Osteocyte (in vitro differentiated cells): Measurements from ENCODE around the gene LYST. TPM values are rescaled to one million over a fixed set of nuclear protein-coding genes. Genes with fewer than 3 reads are reported as not detected.
"Not testable (repeated sequence)": the region's sequence is repeated elsewhere in the genome, so short reads cannot be mapped to it uniquely, and the experiment has no call there.

Experiments
- DNase-seq: peaks from one replicate; pipeline ENCODE4 v3.0.0; 2021; ENCODE audit warnings: mixed read lengths; ENCODE audit not compliant: unreplicated experiment; ENCODE audit errors: extremely low spot score
- H3K27ac Mint-ChIP-seq: one replicate; pipeline ENCODE4 v1.8.0; 2021; ENCODE audit warnings: mild to moderate bottlenecking, mixed read lengths; ENCODE audit not compliant: unreplicated experiment
- H3K27me3 Mint-ChIP-seq: one replicate; pipeline ENCODE4 v1.8.0; 2021; ENCODE audit warnings: mixed read lengths; ENCODE audit not compliant: unreplicated experiment
- H3K36me3 Mint-ChIP-seq: one replicate; pipeline ENCODE4 v1.8.0; 2021; ENCODE audit warnings: mixed read lengths; ENCODE audit not compliant: unreplicated experiment
- H3K4me1 Mint-ChIP-seq: one replicate; pipeline ENCODE4 v1.8.0; 2021; ENCODE audit warnings: mixed read lengths; ENCODE audit not compliant: unreplicated experiment
- H3K4me3 Mint-ChIP-seq: one replicate; pipeline ENCODE4 v1.8.0; 2021; ENCODE audit warnings: mild to moderate bottlenecking, moderate library complexity, mixed read lengths; ENCODE audit not compliant: unreplicated experiment
- H3K9me3 Mint-ChIP-seq: one replicate; pipeline ENCODE4 v1.8.0; 2021; ENCODE audit warnings: mixed read lengths; ENCODE audit not compliant: unreplicated experiment
- total RNA-seq: library from RNA; stranded (reverse); gene quantifications from 2 replicates; pipeline ENCODE4 v1.2.1, GENCODE V29; 2021
- TF ChIP-seq, protein P1 (sequence below): fragments of 200-600 bp; sonication (generic); IDR thresholded peaks from 2 replicates; pipeline ENCODE4 v1.5.0; 2021; ENCODE audit warnings: antibody characterized with exemption, mild to moderate bottlenecking, moderate library complexity

LYST gene
- total RNA-seq, 1 donor from 2014 or later: 21.7 TPM

- peaks cover 29% of the 10 kb centered on the region for H3K36me3 Mint-ChIP-seq
- no peak overlapping the region for H3K27ac Mint-ChIP-seq
- no peaks in the 10 kb centered on the region for H3K27me3 Mint-ChIP-seq
- no peaks in the 10 kb centered on the region for H3K4me1 Mint-ChIP-seq
- no peak for DNase-seq
- TF ChIP-seq, protein P1, sequence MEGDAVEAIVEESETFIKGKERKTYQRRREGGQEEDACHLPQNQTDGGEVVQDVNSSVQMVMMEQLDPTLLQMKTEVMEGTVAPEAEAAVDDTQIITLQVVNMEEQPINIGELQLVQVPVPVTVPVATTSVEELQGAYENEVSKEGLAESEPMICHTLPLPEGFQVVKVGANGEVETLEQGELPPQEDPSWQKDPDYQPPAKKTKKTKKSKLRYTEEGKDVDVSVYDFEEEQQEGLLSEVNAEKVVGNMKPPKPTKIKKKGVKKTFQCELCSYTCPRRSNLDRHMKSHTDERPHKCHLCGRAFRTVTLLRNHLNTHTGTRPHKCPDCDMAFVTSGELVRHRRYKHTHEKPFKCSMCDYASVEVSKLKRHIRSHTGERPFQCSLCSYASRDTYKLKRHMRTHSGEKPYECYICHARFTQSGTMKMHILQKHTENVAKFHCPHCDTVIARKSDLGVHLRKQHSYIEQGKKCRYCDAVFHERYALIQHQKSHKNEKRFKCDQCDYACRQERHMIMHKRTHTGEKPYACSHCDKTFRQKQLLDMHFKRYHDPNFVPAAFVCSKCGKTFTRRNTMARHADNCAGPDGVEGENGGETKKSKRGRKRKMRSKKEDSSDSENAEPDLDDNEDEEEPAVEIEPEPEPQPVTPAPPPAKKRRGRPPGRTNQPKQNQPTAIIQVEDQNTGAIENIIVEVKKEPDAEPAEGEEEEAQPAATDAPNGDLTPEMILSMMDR: no peak
- no peak overlapping the region for H3K4me3 Mint-ChIP-seq
- H3K9me3 Mint-ChIP-seq: no peaks in the 10 kb centered on the region
Observed at GRCh38 chr1:235757587-235758096, 109.1 kb downstream of the LYST start.

DNA sequence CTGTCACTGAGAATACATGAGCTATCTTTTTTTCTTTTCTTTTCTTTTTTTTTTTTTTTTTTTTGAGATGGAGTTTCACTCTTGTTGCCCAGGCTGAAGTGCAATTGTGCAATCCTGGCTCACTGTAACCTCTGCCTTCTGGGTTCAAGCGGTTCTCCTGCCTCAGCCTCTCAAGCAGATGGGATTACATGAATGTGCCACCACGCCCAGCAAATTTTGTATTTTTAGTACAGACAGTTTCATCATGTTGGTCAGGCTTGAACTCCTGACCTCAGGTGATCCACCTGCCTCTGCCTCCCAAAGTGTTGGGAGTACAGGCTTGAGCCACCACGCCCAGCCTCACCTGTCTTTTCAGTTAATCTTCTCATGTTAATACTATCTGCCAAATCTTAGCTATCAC is 112.5 kb downstream of the LYST start:
- H3K27ac Mint-ChIP-seq, H3K27me3 Mint-ChIP-seq, DNase-seq, H3K9me3 Mint-ChIP-seq, H3K4me1 Mint-ChIP-seq, H3K4me3 Mint-ChIP-seq: not testable (repeated sequence)
- peaks cover 27% of the 10 kb centered on the region for H3K36me3 Mint-ChIP-seq

DNA sequence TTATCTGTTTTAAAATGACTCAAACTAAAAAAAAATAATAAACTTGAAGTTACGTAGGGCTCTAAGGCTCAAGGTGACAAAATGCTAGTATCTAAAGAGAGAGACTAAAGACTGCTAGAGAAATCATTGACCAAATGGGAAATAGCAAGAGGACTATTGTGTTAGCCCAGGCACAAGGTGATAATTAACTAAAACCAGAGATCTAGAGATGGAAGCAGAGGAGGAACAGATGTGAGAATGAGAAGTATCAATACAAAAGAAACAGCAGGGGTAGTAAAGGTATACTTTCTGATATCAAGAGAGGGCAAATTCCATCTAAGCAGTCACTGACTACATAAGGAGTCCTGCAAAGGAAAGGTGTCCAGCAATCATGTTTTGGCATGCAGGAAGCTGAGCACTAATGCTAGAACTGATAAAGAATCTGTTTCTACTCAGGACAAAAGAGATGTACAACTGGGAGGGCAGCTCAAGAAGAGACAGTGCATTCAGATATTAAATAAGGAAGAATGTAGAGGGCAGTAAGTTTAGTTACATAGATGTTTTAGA is 116.9 kb downstream of the LYST start:
- Mint-ChIP-seq H3K27ac (no peak overlapping the region), H3K4me1 (peaks cover 5% of the 10 kb centered on the region), H3K36me3 (peaks cover 41% of the 10 kb centered on the region), H3K27me3 (no peaks in the 10 kb centered on the region), H3K4me3 (no peak overlapping the region), H3K9me3 (no peaks in the 10 kb centered on the region)
- DNase-seq: no peak
- TF ChIP-seq, protein P1: no peak

DNA sequence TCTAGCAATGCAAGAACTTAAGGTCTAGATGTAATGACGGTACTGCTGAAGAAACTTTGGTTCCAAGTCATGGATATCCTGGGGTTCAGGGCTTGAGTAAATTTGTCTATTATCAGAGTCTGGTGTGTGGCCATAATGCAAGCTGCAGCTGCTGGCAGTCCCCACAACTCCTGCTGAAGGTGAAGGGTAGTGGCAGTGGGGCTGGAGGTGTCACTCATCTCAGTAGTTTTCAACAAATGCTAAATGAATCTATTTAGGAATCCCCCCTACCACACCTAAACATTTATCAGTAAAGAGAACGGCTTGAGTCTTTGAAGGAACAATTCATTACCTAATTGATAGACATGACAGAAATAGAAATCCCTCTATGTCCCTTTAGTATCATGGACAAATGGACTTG is 118.0 kb downstream of the LYST start:
- Mint-ChIP-seq H3K36me3 (peaks cover 40% of the 10 kb centered on the region), H3K4me1 (peaks cover 5% of the 10 kb centered on the region), H3K27me3 (no peaks in the 10 kb centered on the region), H3K27ac (no peak overlapping the region), H3K9me3 (no peaks in the 10 kb centered on the region), H3K4me3 (no peak overlapping the region)
- no peak for DNase-seq
- TF ChIP-seq, protein P1: no peak

DNA sequence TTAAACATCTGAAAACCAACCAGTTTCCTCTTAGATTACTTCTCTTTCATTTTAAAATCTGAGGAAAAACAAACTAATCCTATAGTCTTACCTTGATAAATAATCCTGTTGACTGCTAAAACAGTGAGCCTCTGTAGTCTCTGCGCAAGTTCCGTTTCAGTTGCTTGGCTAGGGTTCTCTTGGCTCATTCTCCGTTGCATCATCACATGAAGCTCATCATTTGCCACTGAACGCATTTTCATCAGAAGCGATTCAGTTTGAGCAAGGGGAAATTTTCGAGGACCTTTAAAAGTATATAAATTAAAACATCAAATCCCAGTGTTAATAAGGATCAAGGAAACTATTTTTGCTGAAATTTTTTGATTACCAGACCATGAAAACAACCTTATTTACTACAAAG is 120.5 kb downstream of the LYST start:
- Mint-ChIP-seq H3K4me1 (peaks cover 12% of the 10 kb centered on the region), H3K27me3 (no peaks in the 10 kb centered on the region), H3K9me3 (no peaks in the 10 kb centered on the region), H3K4me3 (no peak overlapping the region), H3K36me3 (peaks cover 50% of the 10 kb centered on the region), H3K27ac (no peak overlapping the region)
- DNase-seq: no peak
- TF ChIP-seq, protein P1: no peak
